ENCODE measurements around the gene FHIT.

- TF ChIP-seq POLR2A (IDR thresholded peaks at IDR 0.05; ENCODE audit: low read length) (no peak), GATA1 (IDR thresholded peaks at IDR 0.05; ENCODE audit: low read depth, low read length) (no peak)
These were observed 1540.7 kb downstream of the FHIT start for GRCh38 chr3:59710554-59710953.

All from erythroblast (primary cell).